Measurements from ENCODE around the gene AGPAT3. TPM values are rescaled to one million over a fixed set of nuclear protein-coding genes. Genes with fewer than 3 reads are reported as not detected.

Gene AGPAT3
- total RNA-seq, 1 donor, result 63.5 TPM

DNA sequence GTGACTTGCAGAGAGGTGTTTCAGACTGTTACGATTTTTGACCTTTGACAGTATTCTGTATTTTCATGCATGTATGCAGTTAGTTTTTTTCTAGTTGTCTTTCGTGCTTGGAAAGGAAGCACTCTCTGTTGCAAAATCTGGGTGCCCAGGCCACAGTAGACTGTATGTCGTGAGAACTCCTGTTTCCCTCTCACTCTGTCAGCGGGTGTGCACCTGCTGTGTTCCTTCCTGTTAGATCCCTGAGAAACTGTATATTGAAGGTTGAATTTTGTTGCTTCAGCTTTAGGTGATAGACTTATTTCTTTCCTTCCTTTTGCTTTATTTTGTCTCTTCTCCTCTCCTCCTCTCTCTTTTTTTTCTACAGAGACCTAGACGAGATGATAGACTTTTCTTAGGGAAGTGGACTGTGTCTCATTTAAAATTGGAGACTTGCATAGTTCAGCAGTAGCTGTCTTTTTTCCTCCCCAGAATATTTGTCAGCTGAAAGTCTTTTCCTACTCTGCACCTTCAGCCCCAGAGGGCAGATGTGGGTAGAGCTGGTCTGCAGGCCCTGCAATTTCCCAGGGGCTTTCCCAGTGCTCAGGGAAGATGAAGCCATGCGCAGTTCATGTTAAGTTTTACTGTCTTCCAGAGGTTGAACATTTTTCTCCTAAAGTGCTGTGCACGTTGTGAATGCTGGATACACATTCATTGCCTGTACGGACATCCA, 148.5 kb downstream of the AGPAT3 start:
- DNase-seq (ENCODE audit: low read depth), result peak; percentile 32
- H3K4me3 ChIP-seq (ENCODE audit: low read depth, low read length), result peak overlapping the region; percentile 80
- TF ChIP-seq, protein P1, sequence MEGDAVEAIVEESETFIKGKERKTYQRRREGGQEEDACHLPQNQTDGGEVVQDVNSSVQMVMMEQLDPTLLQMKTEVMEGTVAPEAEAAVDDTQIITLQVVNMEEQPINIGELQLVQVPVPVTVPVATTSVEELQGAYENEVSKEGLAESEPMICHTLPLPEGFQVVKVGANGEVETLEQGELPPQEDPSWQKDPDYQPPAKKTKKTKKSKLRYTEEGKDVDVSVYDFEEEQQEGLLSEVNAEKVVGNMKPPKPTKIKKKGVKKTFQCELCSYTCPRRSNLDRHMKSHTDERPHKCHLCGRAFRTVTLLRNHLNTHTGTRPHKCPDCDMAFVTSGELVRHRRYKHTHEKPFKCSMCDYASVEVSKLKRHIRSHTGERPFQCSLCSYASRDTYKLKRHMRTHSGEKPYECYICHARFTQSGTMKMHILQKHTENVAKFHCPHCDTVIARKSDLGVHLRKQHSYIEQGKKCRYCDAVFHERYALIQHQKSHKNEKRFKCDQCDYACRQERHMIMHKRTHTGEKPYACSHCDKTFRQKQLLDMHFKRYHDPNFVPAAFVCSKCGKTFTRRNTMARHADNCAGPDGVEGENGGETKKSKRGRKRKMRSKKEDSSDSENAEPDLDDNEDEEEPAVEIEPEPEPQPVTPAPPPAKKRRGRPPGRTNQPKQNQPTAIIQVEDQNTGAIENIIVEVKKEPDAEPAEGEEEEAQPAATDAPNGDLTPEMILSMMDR (IDR thresholded peaks at IDR 0.05; ENCODE audit: insufficient read depth, low read depth, low read length), result no peak

DNA sequence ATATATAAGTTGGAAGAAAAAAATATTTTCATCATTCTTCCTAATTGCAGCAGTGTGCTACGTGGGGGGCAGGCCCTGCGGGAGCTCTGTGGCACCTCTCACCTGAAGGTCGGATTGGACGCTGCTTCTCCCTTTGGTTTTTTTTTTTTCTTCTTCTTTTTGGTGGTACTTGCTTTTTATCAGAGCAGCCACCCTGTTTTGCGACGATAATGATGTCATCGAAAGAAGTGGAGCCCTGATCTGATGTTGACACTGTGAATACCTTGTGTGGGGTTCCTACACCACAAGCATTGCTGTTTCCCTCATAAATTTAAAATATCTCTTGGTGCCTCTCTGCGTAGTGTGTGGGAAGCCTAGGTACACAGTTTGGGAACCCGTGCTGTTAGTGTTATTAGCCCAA, 152.6 kb downstream of the AGPAT3 start:
- TF ChIP-seq, protein P1 (IDR thresholded peaks at IDR 0.05; ENCODE audit: insufficient read depth, low read depth, low read length), result no peak
- DNase-seq (ENCODE audit: low read depth), result no peak
- H3K4me3 ChIP-seq (ENCODE audit: low read depth, low read length), result no peak overlapping the region

DNA sequence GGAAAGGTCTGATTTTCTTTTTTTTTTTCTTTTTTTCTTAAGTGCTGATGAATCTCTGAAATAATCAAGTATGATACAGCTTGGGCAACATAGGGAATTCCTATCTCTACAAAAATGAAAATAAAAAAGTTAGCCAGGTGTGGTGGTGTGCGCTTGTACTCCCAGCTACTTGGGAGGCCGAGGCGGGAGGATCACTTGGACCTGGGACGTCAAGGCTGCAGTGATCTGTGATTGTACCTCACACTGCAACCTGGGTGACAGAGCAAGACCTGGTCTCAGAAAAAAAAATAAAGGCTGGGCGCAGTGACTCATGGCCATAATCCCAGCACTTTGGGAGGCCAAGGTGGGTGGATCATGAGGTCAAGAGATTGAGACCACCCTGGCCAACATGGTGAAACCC, 153.1 kb downstream of the AGPAT3 start:
- DNase-seq (ENCODE audit: low read depth), result no peak
- no peak overlapping the region for H3K4me3 ChIP-seq (ENCODE audit: low read depth, low read length)
- TF ChIP-seq, protein P1 (IDR thresholded peaks at IDR 0.05; ENCODE audit: insufficient read depth, low read depth, low read length), result no peak

DNA sequence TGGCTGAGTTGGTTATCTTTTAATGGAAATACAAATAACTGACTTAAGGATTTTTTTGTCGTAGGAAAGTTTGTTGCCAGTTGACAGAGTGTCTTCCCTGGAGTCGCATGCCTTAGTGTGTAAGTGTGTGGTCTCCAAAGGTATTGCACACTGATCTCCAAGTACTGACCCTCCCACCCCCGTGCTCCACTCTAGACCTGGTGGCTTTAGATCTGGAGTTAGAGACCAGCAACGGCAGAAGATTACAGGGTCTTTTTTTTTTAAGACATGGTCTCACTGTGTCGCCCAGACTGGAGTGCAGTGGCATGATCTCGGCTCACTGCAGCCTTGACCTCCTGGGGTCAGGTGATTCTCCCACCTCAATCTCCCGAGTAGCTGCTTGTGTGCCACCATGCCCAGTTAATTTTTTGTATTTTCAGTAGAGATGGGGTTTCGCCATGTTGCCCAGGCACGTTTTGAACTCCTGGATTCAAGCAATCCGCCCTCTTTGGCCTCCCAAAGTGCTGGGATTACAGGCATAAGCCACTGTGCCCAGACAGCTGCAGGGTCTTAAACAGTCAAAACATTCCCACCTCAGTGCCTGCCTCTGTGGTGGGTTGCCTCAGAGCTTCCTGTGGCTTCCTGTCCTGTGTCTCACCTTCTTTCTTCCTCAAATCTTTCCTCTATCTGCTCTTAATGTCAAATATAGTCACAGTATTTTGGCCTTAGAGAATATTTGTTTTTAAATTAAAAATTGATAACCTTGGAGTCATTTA, 154.0 kb downstream of the AGPAT3 start:
- DNase-seq (ENCODE audit: low read depth), result peak; percentile 22
- TF ChIP-seq, protein P1 (IDR thresholded peaks at IDR 0.05; ENCODE audit: insufficient read depth, low read depth, low read length), result no peak
- no peak overlapping the region for H3K4me3 ChIP-seq (ENCODE audit: low read depth, low read length)

DNA sequence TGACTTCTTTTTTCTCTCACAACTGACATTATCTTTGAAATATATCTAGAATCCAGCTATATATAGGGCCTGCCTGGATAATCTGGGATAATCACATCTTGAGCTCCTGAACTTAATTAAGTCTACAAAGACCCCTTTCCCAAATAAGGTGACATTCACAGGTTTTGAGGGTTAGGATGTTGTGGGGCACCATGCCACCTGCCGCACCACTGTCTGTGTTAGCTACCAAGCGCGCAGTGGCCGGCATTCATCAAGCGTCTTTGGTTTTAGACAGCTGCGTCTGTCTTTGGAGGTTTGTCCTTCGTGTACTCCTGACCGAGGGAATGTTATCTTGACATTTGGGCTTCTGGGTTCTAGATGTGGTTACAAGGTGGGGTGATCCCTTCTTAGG, 154.5 kb downstream of the AGPAT3 start:
- TF ChIP-seq, protein P1 (IDR thresholded peaks at IDR 0.05; ENCODE audit: insufficient read depth, low read depth, low read length), result no peak
- no peak overlapping the region for H3K4me3 ChIP-seq (ENCODE audit: low read depth, low read length)
- DNase-seq (ENCODE audit: low read depth), result no peak

DNA sequence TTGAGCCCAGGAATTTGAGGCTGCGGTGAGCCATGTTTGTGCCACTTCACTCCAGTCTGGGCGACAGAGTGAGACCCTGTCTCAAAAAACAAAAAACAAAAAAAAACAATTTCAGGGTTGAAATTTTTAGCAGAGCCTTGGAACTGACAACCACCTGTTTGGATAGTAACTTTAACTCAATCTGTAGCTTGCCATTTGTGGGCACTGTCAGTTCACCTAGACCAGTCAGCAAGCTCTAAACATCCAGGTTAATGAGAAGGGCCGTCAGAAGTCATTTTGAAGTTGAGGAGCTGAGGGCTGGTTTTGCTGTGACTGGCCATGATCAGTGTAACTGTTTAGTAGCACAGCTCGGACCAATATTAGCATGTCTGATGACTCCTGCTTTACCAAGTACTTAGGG, 155.5 kb downstream of the AGPAT3 start:
- TF ChIP-seq, protein P1 (IDR thresholded peaks at IDR 0.05; ENCODE audit: insufficient read depth, low read depth, low read length), result no peak
- no peak overlapping the region for H3K4me3 ChIP-seq (ENCODE audit: low read depth, low read length)
- DNase-seq (ENCODE audit: low read depth), result no peak
